Measurements from ENCODE around the gene TXNRD2.
A peak's percentile ranks its signal among the peaks of the same experiment; 100 is the strongest.

The TXNRD2 gene

GRCh38 chr22:19972251-19972650 is 30.6 kb upstream of the TXNRD2 start:
- TF ChIP-seq MAX (IDR thresholded peaks at IDR 0.05) (no peak), USF1 (IDR thresholded peaks at IDR 0.05) (no peak), ZBTB7A (IDR thresholded peaks at IDR 0.05; ENCODE audit: low read depth) (no peak), TEAD4 (IDR thresholded peaks at IDR 0.05) (no peak), CREB1 (IDR thresholded peaks at IDR 0.05; ENCODE audit: low read depth) (no peak), EP300 (IDR thresholded peaks at IDR 0.05; ENCODE audit: borderline replicate concordance) (no peak), CEBPB (IDR thresholded peaks at IDR 0.05) (no peak), TCF12 (IDR thresholded peaks at IDR 0.05; ENCODE audit: low read depth) (no peak), NFIC (IDR thresholded peaks at IDR 0.05) (no peak), RAD21 (IDR thresholded peaks at IDR 0.05; ENCODE audit: low read depth) (no peak), FOXM1 (IDR thresholded peaks at IDR 0.05; ENCODE audit: borderline replicate concordance, low read depth) (no peak), EGR1 (IDR thresholded peaks at IDR 0.05) (no peak), YY1 (IDR thresholded peaks at IDR 0.05; ENCODE audit: low read depth) (no peak)

- TF ChIP-seq ZBTB7A (IDR thresholded peaks at IDR 0.05; ENCODE audit: low read depth) = no peak
- no peak for TF ChIP-seq FOXM1 (IDR thresholded peaks at IDR 0.05; ENCODE audit: borderline replicate concordance, low read depth)
- no peak for TF ChIP-seq CREB1 (IDR thresholded peaks at IDR 0.05; ENCODE audit: low read depth)
- no peak for TF ChIP-seq TAF1 (IDR thresholded peaks at IDR 0.05; ENCODE audit: low read depth)
- no peak for TF ChIP-seq USF1 (IDR thresholded peaks at IDR 0.05)
These were observed 29.9 kb upstream of the TXNRD2 start for GRCh38 chr22:19971276-19972124.

GRCh38 chr22:19970479-19971275 is 29.1 kb upstream of the TXNRD2 start:
- TF ChIP-seq RAD21 (IDR thresholded peaks at IDR 0.05; ENCODE audit: low read depth) (peak; percentile 80), YY1 (IDR thresholded peaks at IDR 0.05; ENCODE audit: low read depth) (no peak)

GRCh38 chr22:19970031-19970478 is 28.4 kb upstream of the TXNRD2 start:
- TF ChIP-seq MAX (IDR thresholded peaks at IDR 0.05) = no peak
- no peak for TF ChIP-seq EGR1 (IDR thresholded peaks at IDR 0.05)
- TF ChIP-seq NFIC (IDR thresholded peaks at IDR 0.05) = no peak
- no peak for TF ChIP-seq TEAD4 (IDR thresholded peaks at IDR 0.05)
- TF ChIP-seq FOXM1 (IDR thresholded peaks at IDR 0.05; ENCODE audit: borderline replicate concordance, low read depth) = no peak
- TF ChIP-seq TAF1 (IDR thresholded peaks at IDR 0.05; ENCODE audit: low read depth) = no peak
- TF ChIP-seq CREB1 (IDR thresholded peaks at IDR 0.05; ENCODE audit: low read depth) = no peak
- no peak for TF ChIP-seq RAD21 (IDR thresholded peaks at IDR 0.05; ENCODE audit: low read depth)
- no peak for TF ChIP-seq EP300 (IDR thresholded peaks at IDR 0.05; ENCODE audit: borderline replicate concordance)
- no peak for TF ChIP-seq CEBPB (IDR thresholded peaks at IDR 0.05)
- TF ChIP-seq YY1 (IDR thresholded peaks at IDR 0.05; ENCODE audit: low read depth) = no peak
- no peak for TF ChIP-seq ZBTB7A (IDR thresholded peaks at IDR 0.05; ENCODE audit: low read depth)
- no peak for TF ChIP-seq TCF12 (IDR thresholded peaks at IDR 0.05; ENCODE audit: low read depth)

GRCh38 chr22:19969141-19969928 is 27.7 kb upstream of the TXNRD2 start:
- TF ChIP-seq CREB1 (IDR thresholded peaks at IDR 0.05; ENCODE audit: low read depth) (no peak), EP300 (IDR thresholded peaks at IDR 0.05; ENCODE audit: borderline replicate concordance) (no peak), NFIC (IDR thresholded peaks at IDR 0.05) (no peak), FOXM1 (IDR thresholded peaks at IDR 0.05; ENCODE audit: borderline replicate concordance, low read depth) (no peak), RAD21 (IDR thresholded peaks at IDR 0.05; ENCODE audit: low read depth) (no peak), MAX (IDR thresholded peaks at IDR 0.05) (no peak), CEBPB (IDR thresholded peaks at IDR 0.05) (no peak), YY1 (IDR thresholded peaks at IDR 0.05; ENCODE audit: low read depth) (no peak), REST (IDR thresholded peaks at IDR 0.05; ENCODE audit: low read depth) (no peak), EGR1 (IDR thresholded peaks at IDR 0.05) (no peak), TEAD4 (IDR thresholded peaks at IDR 0.05) (no peak), TCF12 (IDR thresholded peaks at IDR 0.05; ENCODE audit: low read depth) (no peak), USF1 (IDR thresholded peaks at IDR 0.05) (no peak), TAF1 (IDR thresholded peaks at IDR 0.05; ENCODE audit: low read depth) (no peak), ZBTB7A (IDR thresholded peaks at IDR 0.05; ENCODE audit: low read depth) (no peak)

Measured in Ishikawa (cell line).